Ascending aorta (tissue), 2 donors: ENCODE data around the gene FAM20B. TPM values are rescaled to one million over a fixed set of nuclear protein-coding genes. Genes with fewer than 3 reads are reported as not detected.
A peak's percentile ranks its signal among the peaks of the same experiment; 100 is the strongest.

Source experiments
- DNase-seq, 2 donors: peaks; one replicate each; pipeline ENCODE4 v3.0.0-alpha.2; 2019; ENCODE audit warnings: low spot score in 2 of 2
- H3K27ac ChIP-seq, 2 donors: fragments of 200-600 bp; sonication (generic); one replicate each; pipeline ENCODE4 v1.5.1; 2016 to 2017; ENCODE audit warnings: mild to moderate bottlenecking in 1 of 2
- H3K27me3 ChIP-seq: fragments of 200-600 bp; sonication (generic); one replicate; pipeline ENCODE4 v1.5.1; 2017
- H3K36me3 ChIP-seq, 2 donors: fragments of 200-600 bp; sonication (generic); one replicate each; pipeline ENCODE4 v1.5.1; 2016
- H3K4me1 ChIP-seq, 2 donors: fragments of 200-600 bp; sonication (generic); one replicate each; pipeline ENCODE4 v1.5.1; 2016 to 2017; ENCODE audit warnings: mild to moderate bottlenecking in 1 of 2
- H3K4me3 ChIP-seq, 2 donors: fragments of 200-600 bp; sonication (generic); one replicate each; pipeline ENCODE4 v1.5.1; 2016 to 2017; ENCODE audit warnings: mild to moderate bottlenecking in 1 of 2
- H3K9me3 ChIP-seq, 2 donors: fragments of 200-600 bp; sonication (generic); one replicate each; pipeline ENCODE4 v1.5.1; 2016
- intact Hi-C: fragments of 100-400 bp; cut with DNase I; formaldehyde crosslinking; loops from one replicate; pipeline ENCODE4 v1.15.1; 2023
- total RNA-seq: library from RNA; depleted of rRNA; stranded (reverse); fragments of >200 nt; gene quantifications from one replicate; pipeline ENCODE4 v1.1.0, GENCODE V29; 2016
- TF ChIP-seq, protein P1 (sequence below), 3 experiments: fragments of 200-600 bp in 2 of 3; fragments of 450-650 bp in 1 of 3; sonication (generic) in 2 of 3; IDR thresholded peaks; one replicate each; pipeline ENCODE4 v1.5.1; 2016 to 2019; ENCODE audit warnings: antibody characterized with exemption in 3 of 3, mild to moderate bottlenecking in 1 of 3, moderate library complexity in 1 of 3

Gene FAM20B
- total RNA-seq, 1 donor from 2014 or later: 17.3 TPM

DNA sequence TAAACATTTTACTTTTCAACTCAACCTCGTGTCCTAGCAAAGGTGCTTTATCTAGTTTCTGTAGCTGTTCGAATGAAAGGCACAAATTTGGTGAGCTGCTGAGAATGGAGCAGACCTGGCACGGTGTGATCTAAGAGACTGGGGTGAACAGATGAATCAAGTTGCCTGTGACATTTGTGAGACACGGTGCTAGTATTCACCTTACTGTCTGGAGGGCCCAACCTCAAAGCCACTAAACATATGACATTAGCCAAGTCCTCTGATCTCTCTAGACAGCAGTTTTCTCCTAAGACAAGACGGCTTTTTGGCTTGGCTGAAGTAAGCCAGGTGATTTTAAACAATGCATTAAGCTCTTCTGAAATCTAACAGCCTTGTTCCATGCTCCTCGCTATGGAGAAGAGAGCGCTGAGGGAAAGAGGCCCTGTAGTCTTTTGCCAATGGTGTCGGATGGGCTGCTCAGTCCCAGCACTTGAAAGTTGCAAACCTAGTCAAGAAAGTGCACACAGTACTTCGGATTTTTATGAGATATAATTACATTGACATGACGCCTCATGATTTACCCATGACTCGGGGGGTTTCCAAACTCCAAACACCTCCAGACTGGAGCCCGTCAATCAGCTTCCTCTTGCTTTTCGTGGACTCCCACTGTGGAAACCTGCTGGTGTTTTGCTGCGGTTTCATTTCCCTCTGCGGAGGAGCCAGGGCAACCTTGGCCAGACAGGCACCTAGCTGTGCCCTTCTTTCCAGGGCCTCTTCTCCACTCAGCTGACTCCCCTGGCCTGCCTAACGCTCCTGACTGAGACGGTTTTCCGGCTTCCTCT is 55.4 kb downstream of the FAM20B start:
- intact Hi-C loops: loop anchor here (5.0 to 10.0 kb wide), 3 partner anchors 54 to 804 kb away; partner anchors contain the start of genes FAM20B and TOR1AIP1

DNA sequence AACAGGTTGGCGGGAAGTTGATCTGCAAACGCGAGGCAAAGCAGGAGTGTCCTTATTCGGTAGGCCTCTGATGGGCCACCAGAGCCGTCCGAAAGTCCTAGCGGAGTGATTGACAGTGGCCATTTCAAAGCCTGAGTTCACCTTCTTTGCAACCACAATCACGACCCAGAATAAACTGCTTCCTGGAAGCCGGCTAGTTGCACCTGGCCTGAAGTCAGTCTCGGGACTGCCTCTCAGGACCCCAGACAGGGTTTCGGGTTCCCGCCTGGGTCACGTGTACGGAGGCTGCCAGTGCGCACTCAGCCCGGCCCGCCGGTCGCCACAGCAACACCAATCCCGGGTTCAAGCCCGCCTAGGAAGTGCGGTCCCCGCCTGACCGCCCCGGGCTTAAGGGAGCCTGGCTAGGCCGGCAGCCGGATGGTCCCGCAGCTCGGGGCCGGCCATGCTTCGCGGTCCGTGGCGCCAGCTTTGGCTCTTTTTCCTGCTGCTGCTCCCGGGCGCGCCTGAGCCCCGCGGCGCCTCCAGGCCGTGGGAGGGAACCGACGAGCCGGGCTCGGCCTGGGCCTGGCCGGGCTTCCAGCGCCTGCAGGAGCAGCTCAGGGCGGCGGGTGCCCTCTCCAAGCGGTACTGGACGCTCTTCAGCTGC is 56.1 kb downstream of the FAM20B start, which contains the start of gene TOR3A:
Gene TOR3A, plus strand, starts transcription at position 384 of the 646 bp plus-strand sequence. Its CDS starts 59 bp downstream, at position 443.
- intact Hi-C loops: loop anchor here (1.0 to 10.0 kb wide), 5 partner anchors 39 to 803 kb away; partner anchors contain the start of genes FAM20B and TOR1AIP1
- TF ChIP-seq, protein P1, sequence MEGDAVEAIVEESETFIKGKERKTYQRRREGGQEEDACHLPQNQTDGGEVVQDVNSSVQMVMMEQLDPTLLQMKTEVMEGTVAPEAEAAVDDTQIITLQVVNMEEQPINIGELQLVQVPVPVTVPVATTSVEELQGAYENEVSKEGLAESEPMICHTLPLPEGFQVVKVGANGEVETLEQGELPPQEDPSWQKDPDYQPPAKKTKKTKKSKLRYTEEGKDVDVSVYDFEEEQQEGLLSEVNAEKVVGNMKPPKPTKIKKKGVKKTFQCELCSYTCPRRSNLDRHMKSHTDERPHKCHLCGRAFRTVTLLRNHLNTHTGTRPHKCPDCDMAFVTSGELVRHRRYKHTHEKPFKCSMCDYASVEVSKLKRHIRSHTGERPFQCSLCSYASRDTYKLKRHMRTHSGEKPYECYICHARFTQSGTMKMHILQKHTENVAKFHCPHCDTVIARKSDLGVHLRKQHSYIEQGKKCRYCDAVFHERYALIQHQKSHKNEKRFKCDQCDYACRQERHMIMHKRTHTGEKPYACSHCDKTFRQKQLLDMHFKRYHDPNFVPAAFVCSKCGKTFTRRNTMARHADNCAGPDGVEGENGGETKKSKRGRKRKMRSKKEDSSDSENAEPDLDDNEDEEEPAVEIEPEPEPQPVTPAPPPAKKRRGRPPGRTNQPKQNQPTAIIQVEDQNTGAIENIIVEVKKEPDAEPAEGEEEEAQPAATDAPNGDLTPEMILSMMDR (IDR thresholded peaks at IDR 0.05): peak in 1 of 3 experiments; percentile 2
- Histone ChIP-seq H3K36me3 (peaks cover 0 to 7% of the 10 kb centered on the region in 2 donors), H3K27ac (peak within 1 kb of the TSS; percentile 83 to 85), H3K4me3 (peak within 1 kb of the TSS; percentile 74 to 84), H3K27me3 (no peaks in the 10 kb centered on the region), H3K9me3 (no peaks in the 10 kb centered on the region), H3K4me1 (peaks cover 0 to 11% of the 10 kb centered on the region in 2 donors)
- DNase-seq: peak; percentile 76 to 95

More for the DNA sequence above, 55.4 kb downstream of the FAM20B start:
- no peaks in the 10 kb centered on the region for H3K9me3 ChIP-seq
- no peaks in the 10 kb centered on the region for H3K27me3 ChIP-seq
- peak overlapping the region; percentile 83 to 85 for H3K27ac ChIP-seq
- TF ChIP-seq, protein P1 (IDR thresholded peaks at IDR 0.05): no peak
- no peak for DNase-seq
- peaks cover 0 to 6% of the 10 kb centered on the region in 2 donors for H3K36me3 ChIP-seq
- H3K4me1 ChIP-seq: peaks cover 0 to 11% of the 10 kb centered on the region in 2 donors
- peak overlapping the region; percentile 74 to 84 for H3K4me3 ChIP-seq

DNA sequence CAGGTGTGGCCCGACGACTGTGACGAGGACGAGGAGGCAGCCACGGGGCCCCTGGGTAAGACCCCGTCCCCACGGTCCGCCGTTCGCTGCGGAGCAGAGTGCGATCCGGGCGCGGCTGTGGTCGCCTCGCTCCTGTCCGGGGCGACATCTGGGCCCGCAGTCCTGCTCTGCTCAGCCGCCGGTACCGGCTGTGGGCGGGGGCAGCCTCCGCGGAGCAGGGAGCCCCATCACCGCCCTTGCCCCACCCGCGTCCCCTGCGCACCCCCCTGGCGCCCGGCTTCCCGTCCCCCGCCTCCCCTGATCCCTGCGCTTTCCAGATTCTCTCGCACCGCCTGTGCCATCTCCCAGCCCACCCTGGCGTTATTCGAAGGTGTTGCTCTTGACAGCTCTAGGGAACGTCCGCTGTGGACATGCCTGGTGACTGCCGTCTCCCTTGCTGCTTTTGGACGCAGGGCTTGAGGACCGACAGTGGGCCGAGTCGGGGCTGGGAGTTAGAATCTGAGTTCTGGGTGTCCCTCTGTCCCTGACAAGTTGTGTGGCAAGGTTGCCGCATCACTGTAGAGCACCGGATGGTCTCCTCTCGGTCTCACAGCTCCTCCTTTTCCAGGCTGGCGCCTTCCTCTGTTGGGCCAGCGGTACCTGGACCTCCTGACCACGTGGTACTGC is 56.8 kb downstream of the FAM20B start:
- TF ChIP-seq, protein P1 (IDR thresholded peaks at IDR 0.05): peak in 1 of 3 experiments; percentile 3
- peak overlapping the region; percentile 83 to 85 for H3K27ac ChIP-seq
- H3K9me3 ChIP-seq: no peaks in the 10 kb centered on the region
- intact Hi-C loops: loop anchor here (1.0 to 10.0 kb wide), 5 partner anchors 38 to 802 kb away; partner anchors contain the start of genes FAM20B and TOR1AIP1
- H3K36me3 ChIP-seq: peaks cover 0 to 7% of the 10 kb centered on the region in 2 donors
- no peaks in the 10 kb centered on the region for H3K27me3 ChIP-seq
- DNase-seq: no peak
- peaks cover 0 to 11% of the 10 kb centered on the region in 2 donors for H3K4me1 ChIP-seq
- peak overlapping the region; percentile 74 to 84 for H3K4me3 ChIP-seq

DNA sequence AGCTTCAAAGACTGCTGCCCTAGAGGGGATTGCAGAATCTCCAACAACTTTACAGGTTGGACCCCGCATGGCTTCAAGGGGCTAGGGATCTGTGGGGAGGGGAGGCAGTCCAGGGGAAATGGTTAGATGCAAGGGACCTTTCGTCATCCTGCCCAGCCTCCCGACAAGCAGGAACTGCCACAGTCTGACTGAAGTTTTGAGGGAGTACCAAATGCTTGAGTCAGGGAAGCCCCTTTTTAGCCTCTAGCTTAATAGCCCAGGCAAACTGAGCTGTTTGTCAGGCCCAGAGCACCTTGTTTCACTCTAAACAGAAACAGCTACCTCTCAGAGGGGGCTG is 57.3 kb downstream of the FAM20B start:
- no peak for DNase-seq
- Histone ChIP-seq H3K27me3 (no peaks in the 10 kb centered on the region), H3K4me3 (peak overlapping the region; percentile 74 to 84), H3K36me3 (peaks cover 0 to 7% of the 10 kb centered on the region in 2 donors), H3K27ac (peak overlapping the region; percentile 83 to 85), H3K9me3 (no peaks in the 10 kb centered on the region), H3K4me1 (peaks cover 0 to 11% of the 10 kb centered on the region in 2 donors)
- intact Hi-C loops: loop anchor here (1.0 to 10.0 kb wide), 5 partner anchors 38 to 802 kb away; partner anchors contain the start of genes FAM20B and TOR1AIP1
- TF ChIP-seq, protein P1 (IDR thresholded peaks at IDR 0.05): no peak

DNA sequence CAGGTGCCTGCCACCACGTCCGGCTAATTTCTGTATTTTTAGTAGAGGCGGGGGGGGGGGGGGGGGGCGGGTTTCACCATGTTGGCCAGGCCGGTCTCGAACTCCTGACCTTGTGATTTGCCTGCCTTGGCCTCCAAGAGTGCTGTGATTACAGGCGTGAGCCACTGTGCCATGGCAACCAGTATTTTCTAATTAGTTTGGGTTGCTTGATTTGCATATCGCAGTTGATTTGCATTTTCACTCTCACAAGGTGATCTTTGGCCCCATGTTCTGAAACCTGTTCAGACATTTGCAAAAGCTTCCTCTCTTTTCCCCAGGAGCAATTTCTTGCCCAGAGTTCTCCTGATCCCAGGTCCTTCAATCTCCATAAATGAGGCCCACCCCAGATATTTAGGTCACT is 57.8 kb downstream of the FAM20B start:
- intact Hi-C loops: loop anchor here (2.0 to 10.0 kb wide), 4 partner anchors 37 to 801 kb away; partner anchors contain the start of genes FAM20B and TOR1AIP1
- Histone ChIP-seq H3K27ac (no peak overlapping the region), H3K36me3 (peaks cover 0 to 7% of the 10 kb centered on the region in 2 donors), H3K27me3 (no peaks in the 10 kb centered on the region), H3K4me3 (no peak overlapping the region), H3K9me3 (no peaks in the 10 kb centered on the region), H3K4me1 (peaks cover 0 to 11% of the 10 kb centered on the region in 2 donors)
- TF ChIP-seq, protein P1 (IDR thresholded peaks at IDR 0.05): no peak
- DNase-seq: no peak
